ENCODE results near the gene HCFC1.

The HCFC1 gene

GRCh38 chrX:153974726-153975286, 3.2 kb upstream of the HCFC1 start:
- in situ Hi-C loops (cut with MboI; ENCODE audit: low sequenced_read_pairs) = no loop called here

DNA sequence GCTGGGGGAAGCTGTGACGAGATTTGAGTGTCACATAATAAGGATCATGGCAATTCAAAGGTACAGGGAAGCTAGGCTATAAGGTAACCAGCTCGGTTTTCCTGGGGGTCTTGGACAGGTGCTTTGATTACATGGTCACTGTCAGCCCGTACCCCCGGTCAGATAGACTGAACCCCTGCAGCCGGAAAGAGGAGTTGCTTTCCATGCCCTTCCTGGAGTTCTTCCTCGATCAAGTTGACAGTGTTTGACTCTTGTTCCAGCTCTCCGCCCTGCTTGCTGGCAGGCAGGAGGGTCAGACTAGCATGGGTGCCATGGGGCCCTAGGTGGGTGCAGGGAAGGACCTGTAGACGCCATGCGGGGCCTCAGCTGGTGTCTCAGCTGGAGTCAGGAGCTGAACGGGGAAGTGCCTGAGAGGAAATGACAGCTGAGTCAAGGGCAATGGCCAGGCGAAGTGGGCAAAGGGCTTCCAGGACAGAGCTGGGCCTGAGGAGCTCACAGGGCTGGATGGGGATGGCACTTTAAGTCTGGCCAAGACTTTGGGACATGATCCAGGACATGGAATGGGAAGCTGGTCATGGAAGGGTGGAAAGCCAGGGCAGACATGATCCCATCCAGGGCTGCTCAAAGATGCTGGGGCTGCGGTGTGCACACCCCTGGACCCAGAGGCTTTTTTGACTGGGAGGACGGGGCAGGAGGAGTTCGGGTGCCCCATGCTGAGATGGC, 2.5 kb upstream of the HCFC1 start:
- in situ Hi-C loops (cut with MboI; ENCODE audit: low sequenced_read_pairs) = no loop called here

GRCh38 chrX:153973127-153974002, 1.7 kb upstream of the HCFC1 start:
- in situ Hi-C loops (cut with MboI; ENCODE audit: low sequenced_read_pairs) = no loop called here

- in situ Hi-C loops (cut with MboI; ENCODE audit: low sequenced_read_pairs) = no loop called here
Measured at GRCh38 chrX:153972368-153973126, 929 bp upstream of the HCFC1 start, which contains the start of gene TMEM187. TSS of gene TMEM187 (plus strand) at chrX:153972754. CDS start at chrX:153982063, 9,309 bp downstream.

GRCh38 chrX:153971124-153971449, 531 bp downstream of the HCFC1 start:
- in situ Hi-C loops (cut with MboI; ENCODE audit: low sequenced_read_pairs) = no loop called here

- in situ Hi-C loops (cut with MboI; ENCODE audit: low sequenced_read_pairs) = no loop called here
Measured at GRCh38 chrX:153970357-153971123, 1.1 kb downstream of the HCFC1 start.

GRCh38 chrX:153969904-153970356, 1.7 kb downstream of the HCFC1 start:
- in situ Hi-C loops (cut with MboI; ENCODE audit: low sequenced_read_pairs) = no loop called here

DNA sequence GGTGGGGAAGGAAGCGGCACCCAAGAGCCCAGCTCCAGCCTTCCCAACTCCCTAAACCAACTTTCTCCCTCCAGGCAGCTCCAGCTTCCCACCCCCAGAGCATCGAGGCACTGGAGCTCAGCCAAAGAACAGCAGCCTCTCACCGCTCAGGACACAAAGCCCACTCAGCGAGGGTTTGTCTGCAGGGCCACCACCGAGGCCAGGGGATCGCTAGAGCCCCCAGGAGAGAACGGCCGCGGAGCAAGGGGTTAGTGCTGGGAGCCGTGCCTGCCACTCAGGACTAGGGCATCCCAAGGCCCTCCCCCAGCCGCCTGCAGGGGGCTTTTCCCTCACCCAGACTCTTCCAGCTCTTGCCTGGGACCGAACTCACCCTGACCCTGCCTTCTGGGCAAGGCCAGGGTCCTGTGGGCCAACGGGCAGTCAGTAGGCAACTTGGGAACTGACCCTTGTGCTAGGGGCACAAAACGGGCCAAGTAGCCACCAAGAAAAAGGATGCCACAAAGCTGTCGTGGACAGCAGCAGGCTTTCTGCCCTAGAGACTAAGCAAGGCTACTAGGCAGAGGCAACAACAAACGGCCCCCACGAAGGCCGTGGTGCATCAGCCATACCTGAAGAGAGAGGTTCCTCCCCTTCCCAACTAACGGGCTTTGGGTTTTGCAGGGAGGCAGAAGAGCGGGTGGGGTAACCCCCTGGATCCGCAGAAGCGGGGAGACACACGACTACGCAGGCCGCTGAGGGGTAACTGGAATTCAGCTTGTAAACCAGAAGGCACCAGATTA, 2.3 kb downstream of the HCFC1 start:
- in situ Hi-C loops (cut with MboI; ENCODE audit: low sequenced_read_pairs) = no loop called here

DNA sequence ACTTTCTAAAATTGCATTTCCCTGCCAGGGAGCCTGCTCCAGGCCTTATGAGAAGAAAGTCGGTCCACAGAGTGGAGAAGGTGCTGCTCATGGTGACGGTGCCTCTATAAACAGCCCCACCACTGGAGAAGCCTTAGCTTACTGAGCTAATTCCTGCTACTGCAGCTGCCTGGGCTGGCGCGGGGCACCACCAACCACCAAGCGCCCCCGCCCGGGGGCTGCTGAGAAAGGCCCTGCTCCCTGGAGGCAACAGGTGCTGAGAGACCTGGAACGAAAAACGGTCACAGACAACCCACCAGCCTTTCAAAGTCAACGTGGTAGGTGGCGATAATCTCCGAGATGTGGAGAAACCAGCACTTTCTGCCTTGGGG, 2.9 kb downstream of the HCFC1 start:
- in situ Hi-C loops (cut with MboI; ENCODE audit: low sequenced_read_pairs) = no loop called here

DNA sequence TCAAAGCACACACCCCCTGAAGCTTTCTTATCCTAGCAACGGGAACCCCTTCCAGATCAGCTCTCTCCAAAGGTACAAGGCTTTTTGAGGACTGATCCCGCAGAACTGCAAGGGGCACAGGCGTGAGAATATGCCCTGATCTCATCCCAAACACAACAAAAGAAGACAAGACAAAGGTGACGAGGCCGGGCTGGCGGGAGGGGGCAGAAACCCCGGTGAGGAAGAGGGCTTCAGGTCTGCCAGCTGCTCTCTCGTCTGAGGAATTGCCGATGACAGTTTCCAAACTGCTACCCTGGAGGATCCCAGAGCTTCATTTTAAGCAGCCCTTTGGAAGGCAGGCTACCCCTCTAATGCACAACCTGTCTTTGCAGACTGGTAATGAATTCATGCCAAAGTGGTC, 3.4 kb downstream of the HCFC1 start:
- in situ Hi-C loops (cut with MboI; ENCODE audit: low sequenced_read_pairs) = no loop called here

DNA sequence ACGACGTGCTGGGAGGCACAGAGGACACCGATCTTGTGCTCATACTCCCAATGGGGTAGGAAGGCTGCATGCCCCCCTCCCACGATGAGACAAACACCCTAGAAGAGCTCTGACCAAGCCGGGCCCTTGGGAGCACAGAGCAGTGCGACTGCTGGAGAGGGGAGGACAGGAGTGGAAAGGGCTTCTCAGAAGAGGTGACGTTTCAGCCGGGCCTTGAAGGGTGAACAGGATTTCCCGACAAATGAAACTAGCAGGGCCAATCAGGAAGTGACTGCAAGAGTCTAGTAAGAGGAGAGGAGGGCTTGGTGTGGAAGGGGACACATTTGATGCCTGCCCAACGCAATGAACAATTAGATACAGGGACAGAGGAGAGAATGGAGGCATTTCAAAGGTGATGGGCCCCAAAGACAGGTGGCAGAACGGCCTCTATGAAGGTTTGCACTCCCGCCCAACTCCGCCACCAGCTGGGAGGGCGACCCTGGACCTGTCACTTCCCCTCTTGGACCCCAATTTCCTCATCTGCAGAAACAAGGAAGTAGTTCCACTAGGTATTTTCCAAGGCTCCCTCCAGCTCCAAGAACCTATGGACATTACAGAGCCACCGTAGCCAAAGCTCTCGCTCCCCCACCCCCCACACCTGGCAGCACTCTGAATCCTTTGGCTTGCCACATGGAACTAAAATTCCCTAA, 3.9 kb downstream of the HCFC1 start:
- in situ Hi-C loops (cut with MboI; ENCODE audit: low sequenced_read_pairs) = no loop called here

DNA sequence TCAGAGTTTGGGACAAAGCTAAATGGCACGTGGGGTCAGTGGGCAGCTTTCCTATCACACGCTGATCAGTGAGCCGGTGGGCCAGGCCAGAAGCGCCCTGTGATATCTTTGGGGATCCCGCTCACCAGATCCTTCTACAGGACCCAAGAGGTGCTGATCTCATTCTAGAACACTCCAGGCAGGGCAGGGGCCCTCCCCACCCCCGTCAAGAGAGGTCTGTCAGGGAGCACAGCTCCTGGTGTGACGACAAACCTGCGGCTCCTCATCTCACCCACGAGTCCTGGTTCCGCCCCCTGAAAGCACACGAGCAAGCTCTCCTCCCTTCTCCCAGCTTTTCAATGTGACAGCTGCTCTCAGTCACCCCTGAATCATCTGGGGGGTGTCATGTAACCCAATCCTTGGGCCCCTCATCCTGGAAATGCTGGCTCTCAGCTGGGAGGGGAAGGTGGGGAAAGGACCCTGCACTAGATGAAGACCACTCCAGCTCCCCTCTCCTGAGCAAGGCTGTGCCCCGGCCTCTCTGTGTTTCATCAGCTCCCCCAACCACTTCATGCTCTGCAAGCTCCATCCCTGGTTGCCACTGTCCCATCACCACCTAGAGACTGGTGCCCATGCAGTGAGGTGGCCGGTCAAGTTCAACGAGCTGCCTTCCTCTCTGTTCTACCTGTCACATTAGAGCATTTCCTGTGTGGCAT, 4.6 kb downstream of the HCFC1 start:
- in situ Hi-C loops (cut with MboI; ENCODE audit: low sequenced_read_pairs) = no loop called here

DNA sequence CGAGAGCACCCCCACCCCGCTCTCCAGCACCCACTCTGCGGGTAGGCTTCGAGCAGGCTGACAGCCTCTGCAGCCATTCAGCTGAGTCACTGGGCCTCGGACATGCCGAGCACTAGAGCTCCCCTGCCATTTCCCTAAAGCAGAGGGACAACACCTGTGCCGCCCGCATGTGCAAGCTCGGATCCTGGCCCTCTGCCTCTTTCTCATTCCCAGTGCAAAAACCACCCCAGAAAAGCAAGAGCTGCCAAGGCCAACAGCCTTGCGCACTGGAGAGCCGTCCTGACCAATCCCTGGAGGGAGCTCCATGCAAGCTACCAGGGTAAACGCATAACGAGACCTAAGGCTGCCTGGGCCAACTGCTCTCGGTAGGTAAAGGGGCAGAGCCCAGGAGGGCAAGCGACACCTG, 5.3 kb downstream of the HCFC1 start:
- in situ Hi-C loops (cut with MboI; ENCODE audit: low sequenced_read_pairs) = no loop called here

- in situ Hi-C loops (cut with MboI; ENCODE audit: low sequenced_read_pairs) = no loop called here
Measured at GRCh38 chrX:153965406-153965805, 6.2 kb downstream of the HCFC1 start.

GRCh38 chrX:153964105-153964504, 7.5 kb downstream of the HCFC1 start:
- in situ Hi-C loops (cut with MboI; ENCODE audit: low sequenced_read_pairs) = no loop called here

DNA sequence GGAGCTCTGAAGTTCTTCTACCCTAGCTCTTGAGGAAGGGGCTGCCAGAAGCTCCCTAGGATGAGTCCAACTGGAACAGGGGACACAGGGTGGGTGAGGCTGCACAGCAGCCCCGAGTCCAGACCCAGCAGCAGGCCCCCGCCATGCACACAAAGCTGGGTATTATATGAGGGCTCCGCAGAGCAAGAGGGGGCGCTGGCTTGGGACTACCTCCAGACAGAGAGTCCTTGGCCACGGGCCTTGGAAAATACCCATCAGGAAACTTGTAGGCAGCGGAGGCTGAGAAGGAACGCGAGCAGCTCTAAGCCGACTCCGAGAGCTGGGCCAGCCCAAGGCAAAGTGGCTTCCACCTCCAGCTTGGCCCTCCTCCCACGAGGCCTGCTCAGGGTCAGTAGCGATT, 8.1 kb downstream of the HCFC1 start:
- in situ Hi-C loops (cut with MboI; ENCODE audit: low sequenced_read_pairs) = no loop called here

- in situ Hi-C loops (cut with MboI; ENCODE audit: low sequenced_read_pairs) = no loop called here
Measured at GRCh38 chrX:153961292-153961691, 10.3 kb downstream of the HCFC1 start.

DNA sequence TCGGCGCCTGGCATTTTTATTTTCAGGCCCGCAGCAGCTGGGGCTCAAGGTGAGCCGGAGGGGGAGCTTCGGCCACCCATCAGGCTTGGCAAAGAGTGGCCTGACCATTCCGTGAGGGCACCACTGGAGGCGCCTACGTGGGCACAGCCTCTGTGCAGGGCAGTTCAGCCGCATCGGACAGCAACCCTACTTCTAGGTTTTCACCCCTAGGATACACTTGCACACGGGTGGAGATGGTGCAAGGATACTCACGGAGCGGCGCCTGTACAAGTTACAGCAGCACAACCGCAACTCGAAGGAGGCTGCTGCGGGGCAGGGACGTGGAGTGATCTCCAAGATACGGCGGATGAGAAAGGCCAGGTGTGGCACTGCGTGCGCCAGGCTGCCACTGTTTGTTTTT, 10.8 kb downstream of the HCFC1 start:
- in situ Hi-C loops (cut with MboI; ENCODE audit: low sequenced_read_pairs) = no loop called here

- in situ Hi-C loops (cut with MboI; ENCODE audit: low sequenced_read_pairs) = no loop called here
Measured at GRCh38 chrX:153960077-153960476, 11.5 kb downstream of the HCFC1 start.
